GM23248 (cell line): ENCODE measurements around the gene BBS7.

Experiments used
- EZH2 ChIP-seq: fragments of 200-600 bp; sonication (generic); IDR thresholded peaks from 2 replicates; pipeline ENCODE4 v1.6.1; 2018; ENCODE audit warnings: antibody characterized with exemption, mild to moderate bottlenecking; ENCODE audit not compliant: insufficient read depth, poor library complexity, severe bottlenecking
- EZH2phosphoT487 ChIP-seq: fragments of 200-600 bp; sonication (generic); IDR thresholded peaks from 2 replicates; pipeline ENCODE4 v1.6.1; 2018; ENCODE audit warnings: antibody characterized with exemption, moderate library complexity, mild to moderate bottlenecking, low read depth; ENCODE audit not compliant: insufficient read depth

- TF ChIP-seq EZH2phosphoT487 (no peak), EZH2 (no peak)
Measured at GRCh38 chr4:121788896-121789295, 81.4 kb downstream of the BBS7 start.
